ENCODE data around the gene KLHDC4.

DNA sequence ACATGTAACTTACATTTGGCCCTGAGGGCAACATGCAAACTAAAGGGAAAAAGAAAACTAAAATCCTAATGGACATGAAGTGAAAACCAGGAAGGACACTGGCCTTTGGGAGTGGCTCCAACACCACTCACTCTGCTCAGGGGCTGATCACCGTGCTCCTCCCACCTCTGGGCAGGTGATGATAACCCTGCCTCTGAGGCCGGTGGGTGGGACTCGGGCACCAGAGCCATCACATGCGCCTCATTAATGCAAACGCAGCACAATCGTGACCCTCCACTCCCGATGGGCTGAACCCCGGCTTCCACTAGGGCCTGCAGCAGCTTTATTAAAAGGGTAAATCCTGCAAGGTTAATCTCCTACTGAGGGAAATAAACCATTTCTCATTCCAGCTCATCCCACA, 4.7 kb downstream of the KLHDC4 start:
- no peak for TF ChIP-seq POLR2A (IDR thresholded peaks at IDR 0.05; ENCODE audit: low read depth, low read length)
- TF ChIP-seq SPI1 (IDR thresholded peaks at IDR 0.05; ENCODE audit: low read depth, low read length): no peak

Measured in GM12891 (cell line).